Fibroblast of skin of back (primary cell): ENCODE measurements around the gene MZT2A. TPM values are rescaled to one million over a fixed set of nuclear protein-coding genes. Genes with fewer than 3 reads are reported as not detected.
"Not testable (repeated sequence)": the region's sequence is repeated elsewhere in the genome, so short reads cannot be mapped to it uniquely, and the experiment has no call there.

Experiments
- DNase-seq: peaks from one replicate; pipeline ENCODE4 v3.0.0-alpha.2; 2013
- polyA plus RNA-seq, 2 experiments: library from polyadenylated mRNA; unstranded; fragments of 120-200 nt; gene quantifications; one replicate each; pipeline ENCODE4 v1.2.1, GENCODE V29; 2013; ENCODE audit not compliant: insufficient read length in 2 of 2

Gene MZT2A, protein sequence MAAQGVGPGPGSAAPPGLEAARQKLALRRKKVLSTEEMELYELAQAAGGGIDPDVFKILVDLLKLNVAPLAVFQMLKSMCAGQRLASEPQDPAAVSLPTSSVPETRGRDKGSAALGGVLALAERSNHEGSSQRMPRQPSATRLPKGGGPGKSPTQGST
- polyA plus RNA-seq (2013, experiment 1 of 2; ENCODE audit: insufficient read length) = 123 TPM
- 78.6 TPM for polyA plus RNA-seq (2013, experiment 2 of 2; ENCODE audit: insufficient read length)

DNA sequence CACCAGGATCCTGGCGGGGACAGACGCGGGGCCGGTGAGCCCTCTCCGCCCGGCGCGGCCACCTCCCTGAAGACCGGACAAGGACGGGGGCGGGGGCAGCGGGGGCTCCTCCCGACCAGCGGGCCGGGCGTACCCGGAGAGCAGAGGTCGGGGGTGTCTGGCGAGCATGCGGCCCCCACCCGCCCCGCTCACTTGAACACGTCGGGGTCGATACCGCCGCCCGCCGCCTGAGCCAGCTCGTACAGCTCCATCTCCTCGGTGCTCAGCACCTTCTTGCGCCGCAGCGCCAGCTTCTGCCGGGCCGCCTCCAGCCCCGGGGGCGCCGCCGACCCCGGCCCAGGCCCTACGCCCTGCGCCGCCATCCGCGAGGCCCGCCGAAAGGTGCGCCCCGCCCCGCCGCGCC, at the start of gene MZT2A:
TSS of gene MZT2A (minus strand) at position 383 of the 403 bp plus-strand sequence. CDS start at position 362, 21 bp downstream.
- DNase-seq = not testable (repeated sequence)

DNA sequence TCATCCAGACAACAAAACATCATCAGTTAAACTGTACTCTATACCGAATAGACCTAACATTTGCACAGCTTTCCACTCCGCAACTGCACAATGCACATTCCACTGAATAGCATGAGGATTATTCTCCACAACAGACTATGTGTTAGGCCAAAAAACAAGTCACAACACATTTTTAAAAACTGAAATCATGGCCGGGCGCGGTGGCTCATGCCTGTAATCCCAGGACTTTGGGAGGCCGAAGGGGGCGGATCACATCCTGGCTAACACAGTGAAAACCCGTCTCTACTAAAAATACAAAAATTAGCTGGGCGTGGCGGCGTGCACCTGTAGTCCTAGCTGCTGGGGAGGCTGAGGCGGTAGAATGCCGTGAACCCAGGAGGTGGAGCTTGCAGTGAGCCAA, 46.7 kb upstream of the MZT2A start:
- not testable (repeated sequence) for DNase-seq

DNA sequence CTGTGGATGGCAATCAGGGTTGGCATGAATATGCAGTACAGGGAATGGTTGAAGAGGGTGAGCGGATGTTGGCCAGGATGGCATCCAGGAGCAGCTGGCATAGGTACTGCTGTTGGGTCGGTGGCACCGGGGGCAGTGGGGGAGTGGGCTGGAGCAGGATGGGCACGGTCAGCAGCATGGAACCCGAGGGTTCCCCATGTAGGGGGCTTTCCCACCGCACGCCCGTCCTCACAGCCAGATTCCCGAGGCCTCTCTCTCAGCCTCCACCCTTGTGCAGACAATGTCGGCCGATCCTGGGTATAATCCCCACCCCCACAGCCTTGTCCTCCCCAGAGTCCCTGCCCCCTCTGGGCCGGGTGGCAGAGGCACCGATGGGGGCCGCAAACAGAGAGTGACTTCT, 44.6 kb upstream of the MZT2A start:
- DNase-seq = not testable (repeated sequence)

DNA sequence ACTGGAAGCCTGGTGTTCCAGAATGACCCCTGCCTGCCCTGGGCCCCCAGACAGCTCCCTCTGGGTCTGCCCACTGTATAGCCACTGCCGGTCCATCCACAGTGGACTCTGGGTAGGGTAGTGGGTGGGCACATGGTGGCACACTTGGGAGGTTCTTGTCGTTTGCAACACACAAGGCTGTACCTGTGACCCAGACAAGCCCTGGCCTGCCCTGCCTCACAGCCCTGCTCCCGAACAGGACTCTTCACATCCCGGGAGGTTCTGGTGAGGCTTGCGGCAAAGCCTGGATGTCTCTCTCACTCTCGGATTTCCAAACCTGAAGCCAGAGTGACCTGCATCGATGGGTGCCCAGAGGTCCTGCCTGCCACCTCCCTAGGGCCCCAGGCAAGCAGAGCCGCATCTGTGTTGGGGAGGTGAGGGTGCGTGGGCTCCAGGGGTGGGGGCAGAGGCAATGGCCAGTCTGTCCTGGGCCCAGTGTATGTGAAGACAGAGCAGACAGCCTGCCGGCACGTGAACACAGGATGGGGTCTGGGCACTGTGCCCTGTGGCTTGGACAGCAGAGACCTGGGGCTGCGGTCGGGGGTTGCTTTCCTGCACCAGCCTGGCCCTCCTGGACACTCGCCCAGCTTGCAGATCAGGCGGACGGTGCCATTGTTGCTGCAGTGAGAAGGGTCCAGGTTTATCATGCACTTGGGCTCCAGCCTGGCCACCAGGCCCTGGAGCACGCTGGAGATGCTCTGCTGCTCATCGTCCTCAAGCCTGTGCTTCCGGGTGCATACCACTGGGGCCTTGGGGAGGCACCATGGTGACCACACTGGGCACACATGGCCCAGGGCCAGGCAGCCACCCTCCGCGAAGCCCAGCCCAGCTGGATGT, 44.0 kb upstream of the MZT2A start:
- not testable (repeated sequence) for DNase-seq

DNA sequence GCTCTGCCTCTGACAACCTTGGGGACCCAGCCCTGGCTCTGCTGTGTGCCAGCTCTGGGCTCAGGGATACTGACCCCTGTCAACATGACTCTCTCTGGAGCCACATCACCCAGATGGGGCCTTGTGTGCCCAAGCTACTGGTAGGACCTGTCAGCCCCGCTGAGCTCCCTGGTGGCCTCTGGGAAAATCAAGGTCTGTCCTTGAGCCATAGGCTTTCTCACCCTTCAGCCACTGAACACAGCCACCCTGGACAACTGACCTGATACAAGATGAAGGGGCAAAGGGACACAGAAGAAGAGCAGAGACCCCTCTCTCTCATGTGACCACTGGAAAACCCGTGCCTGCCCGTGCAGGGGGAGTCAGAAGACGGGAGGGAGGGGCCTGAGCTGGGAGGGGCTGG, 43.3 kb upstream of the MZT2A start:
- no peak for DNase-seq

DNA sequence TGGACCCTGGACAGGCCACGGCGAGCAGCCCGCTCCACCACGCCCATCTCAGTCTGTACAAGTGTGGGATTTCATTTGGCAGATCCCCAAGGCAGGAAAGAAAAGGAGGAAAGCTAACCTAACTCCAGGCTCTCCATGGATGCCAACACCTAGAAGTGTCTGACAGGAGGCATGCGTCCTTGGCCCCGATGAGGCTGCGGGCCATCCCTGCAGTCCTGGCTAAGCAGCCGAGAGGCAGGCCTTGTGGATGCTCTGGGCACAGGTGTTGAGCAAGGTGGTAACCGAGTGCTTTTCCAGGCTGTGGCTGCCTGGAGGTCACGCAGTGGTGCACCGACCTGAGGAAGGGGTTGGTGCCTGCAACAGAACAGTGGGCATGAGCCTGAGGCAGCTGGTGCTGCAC, 42.8 kb upstream of the MZT2A start:
- not testable (repeated sequence) for DNase-seq

DNA sequence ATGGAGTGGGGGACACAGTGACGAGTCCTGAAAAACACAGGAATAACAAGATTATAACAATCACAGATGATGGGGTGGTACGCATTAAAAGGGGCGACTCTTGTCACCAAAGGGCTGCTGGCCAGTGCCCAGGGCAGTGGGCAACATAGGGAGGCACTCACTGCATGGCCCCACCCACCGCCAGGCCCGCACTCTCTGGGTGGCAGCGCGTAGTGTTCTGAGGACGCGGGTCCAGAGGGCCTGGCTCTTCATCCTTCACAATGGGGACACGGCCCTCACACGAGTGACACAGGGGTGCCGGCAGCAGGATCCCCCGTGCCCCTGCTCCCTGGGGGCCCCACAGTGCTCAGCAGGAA, 42.1 kb upstream of the MZT2A start:
- not testable (repeated sequence) for DNase-seq

DNA sequence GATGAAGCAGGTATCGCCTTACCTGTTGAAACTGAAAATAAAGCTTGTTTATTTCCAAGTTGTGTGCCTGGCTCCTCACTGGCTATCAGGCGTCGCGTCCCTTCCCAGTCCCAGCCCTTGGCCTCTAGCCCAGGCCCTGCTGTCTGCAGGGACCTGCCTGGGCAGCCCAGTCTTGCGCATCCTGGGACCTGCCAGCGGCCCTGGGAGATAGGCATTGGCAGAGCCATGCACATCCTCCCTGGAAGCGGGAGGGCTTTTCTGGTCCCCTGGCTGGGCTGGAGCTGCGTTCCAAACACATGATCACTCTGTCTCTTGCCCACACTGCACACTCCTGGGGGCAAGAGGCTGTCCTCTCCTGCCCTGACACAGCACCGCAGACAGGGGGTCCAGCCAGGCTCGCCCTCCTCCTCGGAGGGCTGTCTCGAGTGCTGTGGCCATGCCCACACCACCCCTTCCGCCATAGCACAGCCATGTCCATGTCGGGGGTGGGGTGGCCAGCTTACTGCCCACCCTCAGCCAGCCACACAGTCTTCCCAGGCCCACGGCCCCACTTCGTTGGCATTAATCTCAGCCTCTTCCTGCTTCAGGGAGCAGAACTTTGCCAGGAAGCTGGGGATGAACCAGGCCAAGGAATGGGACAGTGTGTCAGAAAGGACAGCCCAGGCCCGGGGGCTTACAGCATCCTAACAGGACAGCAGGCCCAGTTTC, 41.6 kb upstream of the MZT2A start:
- not testable (repeated sequence) for DNase-seq

DNA sequence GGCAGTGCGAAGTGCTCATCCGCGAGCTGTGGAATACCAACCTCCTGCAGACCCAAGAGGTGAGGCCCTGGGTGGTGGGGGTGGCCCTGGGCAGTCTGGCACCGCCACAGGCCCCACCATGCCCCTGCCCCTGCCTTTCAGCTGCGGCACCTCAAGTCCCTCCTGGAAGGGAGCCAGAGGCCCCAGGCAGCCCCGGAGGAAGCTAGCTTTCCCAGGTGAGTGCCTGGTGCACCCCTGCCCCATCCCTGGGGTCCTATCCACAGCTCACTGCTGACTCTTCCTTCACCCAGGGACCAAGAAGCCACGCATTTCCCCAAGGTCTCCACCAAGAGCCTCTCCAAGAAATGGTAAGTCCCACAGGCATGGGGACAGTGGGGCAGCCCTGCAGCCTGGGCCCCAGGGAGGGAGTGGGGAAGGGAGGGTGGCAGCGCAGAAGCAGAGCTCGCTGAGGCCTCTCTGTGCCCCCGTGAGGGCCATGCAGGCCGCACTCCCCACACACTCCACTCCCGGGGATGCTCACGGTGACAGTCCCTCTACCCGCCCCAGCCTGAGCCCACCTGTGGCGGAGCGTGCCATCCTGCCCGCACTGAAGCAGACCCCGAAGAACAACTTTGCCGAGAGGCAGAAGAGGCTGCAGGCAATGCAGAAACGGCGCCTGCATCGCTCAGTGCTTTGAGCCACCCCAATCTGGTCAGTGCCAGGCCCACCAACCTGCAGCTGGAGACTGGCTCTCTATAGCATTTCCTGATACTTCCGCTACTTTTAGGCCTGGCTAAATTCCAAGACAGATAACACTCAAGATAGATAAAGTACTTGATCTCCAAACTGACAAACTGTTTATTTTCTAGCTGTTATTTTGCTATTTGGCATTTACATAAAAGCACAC, 40.8 kb upstream of the MZT2A start:
- not testable (repeated sequence) for DNase-seq

DNA sequence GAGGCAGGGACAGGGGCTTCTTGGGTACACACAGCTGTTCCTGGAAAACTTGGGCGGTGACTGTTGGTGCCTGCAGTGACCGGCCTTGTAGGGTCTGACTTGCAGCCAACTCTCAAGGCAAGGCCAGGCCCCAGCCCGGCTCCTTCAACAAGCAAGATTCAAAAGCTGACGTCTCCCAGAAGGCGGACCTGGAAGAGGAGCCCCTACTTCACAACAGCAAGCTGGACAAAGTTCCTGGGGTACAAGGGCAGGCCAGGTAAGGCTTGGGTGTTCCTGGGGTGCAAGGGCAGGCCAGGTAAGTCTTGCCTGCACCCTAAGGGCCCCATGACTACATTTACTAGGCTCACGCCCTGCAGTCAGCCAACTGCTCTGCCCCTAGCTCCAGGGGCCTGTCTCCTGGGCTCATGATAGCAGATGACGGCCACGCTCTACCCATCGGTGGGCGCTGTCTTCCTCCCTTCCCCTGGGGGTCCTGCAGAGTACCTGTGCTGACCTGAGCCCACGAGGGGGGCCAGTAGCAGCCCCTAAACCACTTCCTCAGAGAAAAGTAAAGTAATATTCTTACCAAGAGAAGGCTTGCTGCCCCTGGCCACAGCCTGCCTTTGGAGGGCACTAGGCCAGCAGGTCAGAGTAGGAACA, 39.5 kb upstream of the MZT2A start:
- DNase-seq = not testable (repeated sequence)

DNA sequence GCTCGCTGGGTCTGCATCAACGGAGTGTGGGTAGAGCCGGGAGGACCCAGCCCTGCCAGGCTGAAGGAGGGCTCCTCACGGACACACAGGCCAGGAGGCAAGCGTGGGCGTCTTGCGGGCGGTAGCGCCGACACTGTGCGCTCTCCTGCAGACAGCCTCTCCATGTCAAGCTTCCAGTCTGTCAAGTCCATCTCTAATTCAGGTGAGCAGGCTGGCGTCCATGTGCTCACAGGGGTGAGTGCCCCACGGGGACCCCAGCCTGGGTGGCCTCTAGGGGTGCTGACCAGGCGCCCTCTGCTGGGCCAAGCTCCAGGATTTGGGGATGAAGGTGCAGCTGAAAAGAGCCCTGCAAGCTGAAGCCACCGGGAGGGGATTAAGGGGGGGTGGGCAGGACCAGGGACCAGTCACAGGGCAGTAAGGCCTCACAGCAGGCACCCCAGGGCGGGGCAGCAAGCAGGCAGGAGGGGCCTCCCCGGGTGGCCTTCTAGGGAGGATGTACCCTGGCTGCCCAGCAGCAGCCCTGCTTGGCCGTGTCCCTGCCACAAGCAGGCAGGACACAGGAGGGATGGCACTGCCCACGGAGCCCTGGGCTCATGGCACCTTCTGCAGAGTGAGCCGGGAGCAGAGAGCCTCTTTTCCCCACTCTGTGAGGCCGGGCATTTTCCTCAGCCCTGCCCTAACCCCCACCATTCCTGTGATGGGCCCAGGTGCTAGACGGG, 38.6 kb upstream of the MZT2A start:
- DNase-seq = not testable (repeated sequence)

DNA sequence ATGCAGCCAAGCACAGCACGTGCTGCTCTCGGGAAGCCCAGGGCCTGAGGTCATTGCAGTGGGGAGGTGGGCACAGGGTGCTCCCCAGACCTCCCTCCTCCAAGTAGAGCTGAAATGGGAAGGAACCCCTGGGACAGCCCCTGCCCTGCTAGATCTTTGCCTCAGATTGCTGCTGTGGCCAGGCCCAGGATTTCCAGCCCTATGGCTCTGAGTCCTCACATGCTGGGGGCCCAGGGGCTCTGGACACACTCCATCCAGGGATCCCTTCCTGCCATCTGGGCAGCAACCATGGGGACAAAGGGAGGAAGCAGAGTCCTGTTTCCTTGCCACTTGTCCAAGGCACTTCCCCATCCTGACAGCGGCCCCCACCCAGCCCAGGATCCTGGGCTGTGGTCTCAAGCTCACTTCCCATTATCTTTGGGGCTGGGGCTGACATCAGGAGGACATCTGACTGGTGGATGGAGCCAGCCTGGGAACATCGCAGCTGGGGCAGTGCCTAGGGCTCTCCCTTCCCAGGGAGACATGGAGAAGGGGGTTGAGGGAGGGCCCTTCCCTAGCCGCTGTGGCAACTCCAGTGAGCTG, 37.8 kb upstream of the MZT2A start:
- not testable (repeated sequence) for DNase-seq

DNA sequence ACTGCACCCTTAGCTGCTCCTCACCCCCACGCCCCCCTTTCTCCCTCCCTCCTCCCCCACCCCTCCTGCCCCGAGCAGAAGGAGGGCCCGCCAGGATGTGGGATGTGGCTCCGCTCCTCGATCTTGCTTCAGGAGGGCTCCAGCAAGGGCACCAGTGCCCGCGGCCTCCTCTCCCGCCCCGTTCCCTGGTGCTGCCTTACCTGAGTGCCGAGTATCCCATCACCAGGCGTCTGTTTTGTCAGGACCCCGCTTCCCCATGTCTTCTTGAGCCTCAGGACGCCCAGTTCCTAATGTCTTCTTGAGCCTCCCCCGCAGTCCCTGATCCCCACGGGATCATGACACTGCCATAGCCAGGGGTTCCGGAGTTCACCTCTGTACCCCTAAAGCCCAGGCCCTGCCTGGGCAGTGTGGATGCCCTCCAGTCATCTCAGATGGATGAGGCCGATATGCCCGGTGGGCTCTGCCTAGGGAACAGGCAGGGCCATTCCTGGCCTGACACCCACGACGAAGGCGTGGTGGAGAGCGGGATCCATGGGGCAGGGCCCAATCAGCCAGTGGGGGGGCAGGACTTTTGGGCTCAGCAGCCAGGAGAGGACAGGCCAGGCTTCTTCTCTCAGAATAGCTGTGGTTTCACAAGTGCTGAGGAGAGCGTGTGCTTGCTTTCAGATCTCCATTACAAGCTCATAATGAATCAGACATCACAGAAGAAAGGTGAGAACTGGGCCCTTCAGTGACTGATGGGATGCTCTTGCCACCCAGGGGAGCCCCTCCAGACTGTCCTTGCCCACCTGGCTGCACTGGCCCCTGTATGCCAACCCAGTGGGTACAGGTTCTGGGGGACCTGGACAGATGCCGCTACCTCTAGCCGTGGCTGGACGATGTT, 37.0 kb upstream of the MZT2A start:
- DNase-seq = not testable (repeated sequence)

DNA sequence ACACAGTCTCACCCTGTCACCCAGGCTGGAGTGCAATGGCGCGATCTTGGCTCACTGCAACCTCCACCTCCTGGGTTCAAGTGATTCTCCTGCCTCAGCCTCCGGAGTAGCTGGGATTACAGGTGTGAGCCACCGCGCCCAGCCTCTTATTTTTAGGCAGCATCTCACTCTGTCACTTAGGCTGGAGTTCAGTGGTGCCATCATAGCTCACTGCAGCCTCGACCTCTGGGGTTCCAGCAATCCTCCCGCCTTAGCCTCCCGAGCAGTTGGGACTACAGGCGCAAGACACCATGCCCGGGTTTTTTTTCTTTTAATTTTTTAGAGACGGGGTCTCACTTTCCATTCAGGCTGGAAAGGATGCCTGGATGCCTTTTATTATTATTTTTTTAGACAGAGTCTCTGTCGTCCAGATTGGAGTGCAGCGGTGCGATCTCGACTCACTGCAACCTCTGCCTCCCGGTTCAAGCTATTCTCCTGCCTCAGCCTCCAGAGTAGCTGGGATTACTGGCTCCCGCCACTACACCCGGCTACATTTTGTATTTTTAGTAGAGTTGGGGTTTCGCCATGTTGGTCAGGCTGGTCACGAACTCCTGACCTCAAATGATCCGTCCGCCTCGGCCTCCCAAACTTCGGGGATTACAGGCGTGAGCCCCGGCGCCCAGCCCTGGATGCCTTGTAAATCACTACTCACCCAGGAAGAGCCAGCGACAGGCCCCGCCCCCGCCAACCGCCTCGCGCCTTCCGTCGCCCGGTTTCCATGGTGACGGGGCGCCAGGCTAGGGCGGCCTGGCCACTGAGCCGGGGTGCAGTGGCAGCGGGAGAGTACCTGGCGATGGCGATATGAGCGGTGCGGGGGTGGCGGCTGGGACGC, 35.2 kb upstream of the MZT2A start, which contains the start of gene CCDC74A:
TSS of gene CCDC74A (plus strand) at position 758 of the 871 bp plus-strand sequence. CDS start at position 841, 83 bp downstream.
- DNase-seq = peak; percentile 65

DNA sequence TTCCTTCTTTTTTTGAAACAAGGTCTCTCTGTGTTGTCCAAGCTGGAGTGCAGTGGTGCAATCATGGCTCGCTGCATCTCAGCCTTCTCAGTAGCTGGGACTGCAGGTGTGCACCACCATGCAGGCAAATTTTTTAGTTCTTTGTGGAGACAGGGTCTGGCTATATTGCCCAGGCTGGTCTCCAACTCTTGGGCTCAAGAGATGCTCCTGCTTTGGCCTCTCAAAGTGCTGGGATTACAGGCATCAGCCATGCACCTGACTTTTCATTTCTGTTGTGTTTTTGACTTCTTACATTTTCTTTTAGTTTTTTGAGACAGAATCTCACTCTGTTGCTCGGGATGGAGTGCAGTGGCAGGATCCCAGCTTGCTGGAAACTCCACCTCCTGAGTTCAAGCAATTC, 33.1 kb upstream of the MZT2A start:
- not testable (repeated sequence) for DNase-seq

DNA sequence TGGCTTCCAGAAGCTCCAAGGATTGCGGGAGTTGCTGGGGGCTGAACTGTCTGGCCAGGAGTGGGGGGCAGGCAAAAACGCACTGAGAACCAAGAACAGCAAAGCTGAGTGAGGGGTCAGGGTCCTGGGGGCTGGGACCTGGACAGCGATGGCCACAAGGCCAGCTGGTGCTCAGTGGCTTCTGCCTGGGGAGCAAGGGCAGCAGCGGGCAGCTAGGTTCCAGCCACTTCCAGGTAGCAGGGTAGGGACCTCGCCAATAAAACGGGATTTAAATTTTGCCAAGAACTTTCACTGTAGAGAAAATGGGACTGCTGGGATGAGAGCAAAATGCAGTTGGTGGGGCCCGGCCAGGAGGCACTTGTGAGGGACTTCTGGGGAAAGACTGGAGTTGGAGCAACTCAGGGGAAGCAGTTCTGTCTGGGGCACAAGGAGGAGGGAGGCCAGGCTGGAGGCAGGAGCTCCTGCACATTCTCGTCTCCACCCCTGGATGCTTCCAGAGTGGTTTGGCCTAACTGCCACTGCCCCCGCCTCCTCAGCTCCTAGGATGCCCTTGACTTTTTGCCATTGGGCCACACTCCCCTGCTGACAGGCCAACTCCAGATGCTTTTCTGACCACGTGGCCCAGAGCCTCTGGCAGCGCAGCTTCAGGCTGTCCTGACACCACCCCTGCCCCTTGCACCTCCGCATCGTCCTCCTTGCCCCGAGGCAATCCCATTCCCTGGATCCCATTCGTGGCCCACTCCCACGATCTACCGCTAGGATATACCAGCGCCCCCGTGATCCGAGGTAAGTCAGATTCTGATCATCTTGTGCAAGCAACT, 30.0 kb upstream of the MZT2A start:
- DNase-seq = no peak

DNA sequence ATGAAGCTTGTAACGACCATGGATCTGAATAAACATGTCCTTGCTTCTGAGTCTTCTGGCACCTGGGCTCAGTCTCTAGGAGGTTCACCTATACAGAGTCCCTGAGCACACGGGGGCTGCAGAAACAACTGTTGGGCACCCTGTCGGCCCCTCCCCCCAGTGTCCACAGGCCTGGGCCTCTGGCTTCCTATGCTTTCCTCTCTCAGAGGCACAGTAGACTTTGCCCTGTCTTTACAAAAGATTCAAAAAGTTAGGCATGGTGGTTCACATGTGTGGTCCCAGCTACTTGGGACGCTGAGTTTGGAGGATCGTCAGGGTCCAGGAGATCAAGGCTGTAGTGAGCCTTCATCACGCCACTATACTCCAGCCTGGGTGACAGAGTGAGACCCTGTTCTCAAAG, 29.3 kb upstream of the MZT2A start:
- DNase-seq = not testable (repeated sequence)
